GM13977 (cell line): ENCODE results near the gene GTPBP6.
"Not testable (repeated sequence)": the region's sequence is repeated elsewhere in the genome, so short reads cannot be mapped to it uniquely, and the experiment has no call there.

Experiments
- DNase-seq: peaks from one replicate; pipeline ENCODE4 v3.0.0; 2012; ENCODE audit warnings: low spot score
- in situ Hi-C: fragments of 300-500 bp; cut with MboI; formaldehyde crosslinking; loops from one replicate; pipeline ENCODE4 v1.12.0; 2022; ENCODE audit warnings: low sequenced_read_pairs, low pct_unique_long_range_greater_than_20kb, mixed read lengths, inconsistent platforms; ENCODE audit not compliant: unreplicated experiment
- TF ChIP-seq, protein P1 (sequence below): IDR thresholded peaks from 2 replicates; pipeline ENCODE4 v1.5.1; 2012; ENCODE audit warnings: mild to moderate bottlenecking, control low read depth; ENCODE audit not compliant: insufficient read depth; ENCODE audit errors: extremely low read depth, missing control alignments

Gene GTPBP6

DNA sequence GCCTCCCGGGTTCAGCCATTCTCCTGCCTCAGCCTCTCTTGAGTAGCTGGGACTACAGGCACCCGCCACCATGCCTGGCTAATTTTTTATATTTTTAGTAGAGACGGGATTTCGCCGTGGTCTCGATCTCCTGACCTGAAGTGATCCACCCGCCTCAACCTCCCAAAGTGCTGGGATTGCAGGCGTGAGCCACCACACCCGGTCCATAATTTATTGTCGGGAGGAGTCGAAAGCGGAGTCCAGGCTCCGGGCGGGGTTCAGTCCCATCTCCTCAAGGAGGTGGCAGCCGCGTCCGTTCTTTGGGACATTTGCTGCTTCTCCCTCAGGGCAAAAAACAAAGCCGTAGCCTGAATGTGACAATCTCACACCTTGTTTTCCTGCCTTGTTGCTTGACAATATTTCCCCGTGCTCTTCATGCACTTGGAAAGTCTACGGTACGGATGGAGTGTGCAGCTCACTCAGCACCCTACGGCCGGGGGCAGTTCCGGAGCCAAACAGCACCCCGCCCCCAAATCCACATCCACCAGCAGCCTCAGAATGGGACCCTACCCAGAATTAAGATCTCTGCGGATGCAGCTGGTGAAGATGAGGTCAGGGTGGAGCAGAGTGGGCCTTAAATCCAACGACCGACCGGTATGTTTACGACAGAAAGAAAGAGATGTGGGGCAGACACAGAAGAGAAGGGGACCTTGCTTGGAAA is 9.6 kb downstream of the GTPBP6 start:
- DNase-seq, result no peak
- in situ Hi-C loops, result no loop called here
- TF ChIP-seq, protein P1, sequence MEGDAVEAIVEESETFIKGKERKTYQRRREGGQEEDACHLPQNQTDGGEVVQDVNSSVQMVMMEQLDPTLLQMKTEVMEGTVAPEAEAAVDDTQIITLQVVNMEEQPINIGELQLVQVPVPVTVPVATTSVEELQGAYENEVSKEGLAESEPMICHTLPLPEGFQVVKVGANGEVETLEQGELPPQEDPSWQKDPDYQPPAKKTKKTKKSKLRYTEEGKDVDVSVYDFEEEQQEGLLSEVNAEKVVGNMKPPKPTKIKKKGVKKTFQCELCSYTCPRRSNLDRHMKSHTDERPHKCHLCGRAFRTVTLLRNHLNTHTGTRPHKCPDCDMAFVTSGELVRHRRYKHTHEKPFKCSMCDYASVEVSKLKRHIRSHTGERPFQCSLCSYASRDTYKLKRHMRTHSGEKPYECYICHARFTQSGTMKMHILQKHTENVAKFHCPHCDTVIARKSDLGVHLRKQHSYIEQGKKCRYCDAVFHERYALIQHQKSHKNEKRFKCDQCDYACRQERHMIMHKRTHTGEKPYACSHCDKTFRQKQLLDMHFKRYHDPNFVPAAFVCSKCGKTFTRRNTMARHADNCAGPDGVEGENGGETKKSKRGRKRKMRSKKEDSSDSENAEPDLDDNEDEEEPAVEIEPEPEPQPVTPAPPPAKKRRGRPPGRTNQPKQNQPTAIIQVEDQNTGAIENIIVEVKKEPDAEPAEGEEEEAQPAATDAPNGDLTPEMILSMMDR, result no peak

DNA sequence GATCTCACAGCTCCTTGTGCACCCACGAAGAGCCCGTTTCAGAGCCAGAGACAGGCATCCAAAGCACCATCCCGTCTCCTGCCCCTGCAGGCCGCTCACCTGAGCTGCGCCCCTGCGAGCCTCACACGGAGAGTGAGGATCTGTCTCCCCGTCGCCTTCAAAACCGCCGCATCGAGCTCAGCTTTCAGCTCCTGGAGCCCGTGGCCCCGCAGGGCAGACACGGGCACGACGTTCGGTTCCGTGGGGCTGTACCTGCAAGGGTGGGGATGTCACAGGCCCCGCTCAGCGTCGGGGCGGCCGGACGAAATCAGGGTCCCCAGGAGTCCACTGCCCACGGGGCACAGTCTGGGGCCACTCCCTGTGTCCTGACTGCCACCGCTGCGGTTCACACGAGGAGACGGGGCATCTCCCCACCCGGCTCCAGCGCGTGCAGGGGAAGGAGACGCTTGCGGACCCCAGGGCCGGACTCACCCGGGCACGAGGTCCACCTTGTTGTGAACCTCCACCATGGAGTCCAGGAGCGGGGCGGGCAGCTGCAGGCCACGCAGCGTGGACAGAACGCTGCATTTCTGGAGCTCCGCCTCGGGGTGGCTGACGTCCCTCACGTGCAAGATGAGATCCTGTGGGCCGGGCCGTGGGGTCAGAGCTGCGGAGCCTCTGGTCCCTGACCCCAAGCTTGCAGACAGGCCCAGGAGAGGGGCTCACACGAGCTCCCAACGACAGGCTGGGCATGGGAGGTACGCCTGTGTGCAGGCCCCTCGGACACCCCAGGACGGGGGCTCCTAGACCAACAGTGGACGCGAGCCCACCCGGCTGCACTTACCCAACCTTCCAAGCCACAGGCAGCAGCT is 11.1 kb downstream of the GTPBP6 start:
- in situ Hi-C loops, result no loop called here
- TF ChIP-seq, protein P1, result no peak
- DNase-seq, result no peak

DNA sequence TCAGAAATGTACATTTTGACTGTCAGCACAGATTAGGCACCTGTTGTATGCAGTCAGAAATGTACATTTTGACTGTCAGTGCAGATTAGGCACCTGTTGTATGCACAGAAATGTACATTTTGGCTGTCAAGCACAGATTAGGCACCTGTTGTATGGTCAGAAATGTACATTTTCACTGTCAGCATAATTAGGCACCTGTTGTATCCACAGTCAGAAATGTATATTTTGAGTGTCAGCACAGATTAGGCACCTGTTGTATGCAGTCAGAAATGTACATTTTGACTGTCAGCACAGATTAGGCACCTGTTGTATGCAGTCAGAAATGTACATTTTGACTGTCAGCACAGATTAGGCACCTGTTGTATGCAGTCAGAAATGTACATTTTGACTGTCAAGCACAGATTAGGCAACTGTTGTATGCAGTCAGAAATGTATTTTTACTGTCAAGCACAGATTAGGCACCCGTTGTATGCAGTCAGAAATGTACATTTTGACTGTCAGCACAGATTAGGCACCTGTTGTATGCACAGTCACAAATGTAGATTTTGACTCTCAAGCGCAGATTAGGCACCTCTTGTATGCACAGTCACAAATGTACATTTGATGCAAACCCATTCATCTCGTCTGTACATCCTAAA is 11.9 kb downstream of the GTPBP6 start:
- DNase-seq, in situ Hi-C loops: not testable (repeated sequence)

DNA sequence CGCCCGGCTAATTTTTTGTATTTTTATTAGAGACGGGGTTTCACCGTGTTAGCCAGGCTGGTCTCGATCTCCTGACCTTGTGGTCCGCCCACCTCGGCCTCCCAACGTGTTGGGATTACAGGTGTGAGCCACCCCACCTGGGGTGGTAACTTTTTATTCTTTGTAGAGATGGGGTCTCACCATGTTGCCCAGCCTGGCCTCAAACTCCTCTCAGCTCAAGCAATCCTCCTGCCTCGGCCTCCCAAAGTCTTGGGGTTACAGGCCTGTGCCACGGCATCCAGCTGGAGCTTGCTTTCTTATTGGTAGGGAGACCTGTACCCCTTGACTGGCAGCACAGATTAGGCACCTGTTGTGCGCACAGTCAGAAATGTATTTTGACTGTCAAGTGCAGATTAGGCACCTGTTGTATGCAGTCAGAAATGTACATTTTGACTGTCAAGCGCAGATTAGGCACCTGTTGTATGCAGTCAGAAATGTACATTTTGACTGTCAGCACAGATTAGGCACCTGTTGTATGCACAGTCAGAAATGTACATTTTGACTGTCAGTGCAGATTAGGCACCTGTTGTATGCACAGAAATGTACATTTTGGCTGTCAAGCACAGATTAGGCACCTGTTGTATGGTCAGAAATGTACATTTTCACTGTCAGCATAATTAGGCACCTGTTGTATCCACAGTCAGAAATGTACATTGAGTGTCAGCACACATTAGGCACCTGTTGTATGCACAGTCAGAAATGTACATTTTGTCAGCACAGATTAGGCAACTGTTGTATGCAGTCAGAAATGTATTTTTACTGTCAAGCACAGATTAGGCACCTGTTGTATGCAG is 12.6 kb downstream of the GTPBP6 start:
- in situ Hi-C loops, DNase-seq: not testable (repeated sequence)

DNA sequence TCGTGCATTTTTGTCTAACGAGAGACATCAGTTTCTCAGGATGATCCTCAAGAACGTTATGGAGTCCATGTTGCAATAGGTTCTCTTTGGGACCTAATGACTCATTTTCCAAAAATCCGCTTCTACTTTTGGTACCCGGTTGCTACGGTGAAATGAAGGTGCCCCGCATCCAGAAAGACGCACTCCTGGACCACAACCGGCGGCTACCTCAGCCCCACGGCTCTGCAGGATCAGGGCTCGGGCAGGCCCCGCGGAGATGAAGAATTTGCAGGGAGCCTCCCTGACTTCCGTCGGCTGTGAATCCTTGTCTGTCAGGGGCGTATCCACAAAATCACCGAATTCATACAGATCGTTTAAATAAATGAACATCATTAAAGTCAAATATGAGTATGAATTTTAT is 15.6 kb downstream of the GTPBP6 start:
- in situ Hi-C loops, result no loop called here
- TF ChIP-seq, protein P1, result no peak
- no peak for DNase-seq

DNA sequence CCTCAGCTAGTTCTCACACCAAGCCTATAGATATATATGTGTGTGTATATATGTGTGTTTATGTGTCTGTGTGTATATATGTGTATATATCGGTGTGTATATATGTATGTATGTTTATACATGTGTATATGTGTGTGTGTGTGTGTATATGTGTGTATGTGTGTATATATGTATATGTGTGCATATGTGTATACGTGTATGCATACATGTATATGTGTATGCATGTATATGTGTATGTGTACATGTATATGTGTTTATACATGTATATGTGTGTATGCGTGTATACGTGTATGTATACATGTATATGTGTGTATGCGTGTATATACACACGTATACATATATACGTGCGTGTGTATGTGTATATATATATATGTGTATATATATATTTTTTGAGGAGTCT is 18.3 kb downstream of the GTPBP6 start:
- in situ Hi-C loops, result no loop called here
- TF ChIP-seq, protein P1, result no peak
- no peak for DNase-seq

DNA sequence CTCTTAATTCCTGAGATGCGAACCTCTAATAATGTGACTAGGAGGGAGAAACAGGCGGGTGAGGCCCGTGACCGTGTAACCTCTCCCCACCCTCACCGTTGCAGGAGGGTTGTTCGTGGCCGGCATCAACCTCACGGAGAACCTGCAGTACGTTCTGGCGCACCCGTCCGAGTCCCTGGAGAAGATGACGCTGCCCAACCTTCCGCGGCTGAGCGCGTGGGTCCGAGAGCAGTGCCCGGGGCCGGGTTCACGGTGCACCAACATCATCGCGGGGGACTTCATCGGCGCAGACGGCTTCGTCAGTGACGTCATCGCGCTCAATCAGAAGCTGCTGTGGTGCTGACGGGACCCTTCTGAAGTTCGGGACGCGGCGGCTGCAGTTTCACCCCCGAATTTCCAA is 19.6 kb downstream of the GTPBP6 start:
- TF ChIP-seq, protein P1, result no peak
- DNase-seq, result no peak
- in situ Hi-C loops, result no loop called here
